Endodermal cell (in vitro differentiated cells): ENCODE measurements around the gene IL18R1. TPM values are rescaled to one million over a fixed set of nuclear protein-coding genes. Genes with fewer than 3 reads are reported as not detected.

Source experiments
- DNase-seq: peaks from one replicate; pipeline ENCODE4 v3.0.0-alpha.2; 2017
- H3K27ac ChIP-seq: 2 replicates; pipeline ENCODE4 v1.5.1; 2013; ENCODE audit warnings: mild to moderate bottlenecking, low read depth, low read length, moderate library complexity
- H3K27me3 ChIP-seq: 2 replicates; pipeline ENCODE4 v1.6.1; 2013; ENCODE audit warnings: mild to moderate bottlenecking, low read length, moderate library complexity; ENCODE audit not compliant: insufficient read depth, control insufficient read depth, poor library complexity, severe bottlenecking
- H3K36me3 ChIP-seq: 2 replicates; pipeline ENCODE4 v1.7.0; 2013; ENCODE audit warnings: mild to moderate bottlenecking, low read length, moderate library complexity; ENCODE audit not compliant: control insufficient read depth, insufficient read depth
- H3K4me1 ChIP-seq: one replicate; pipeline ENCODE4 v1.7.0; 2013; ENCODE audit warnings: low read length; ENCODE audit not compliant: control insufficient read depth, insufficient read depth
- H3K4me3 ChIP-seq: 2 replicates; pipeline ENCODE4 v1.5.1; 2013; ENCODE audit warnings: mild to moderate bottlenecking, low read length, moderate library complexity
- H3K9ac ChIP-seq: 2 replicates; pipeline ENCODE4 v1.6.1; 2013; ENCODE audit warnings: mild to moderate bottlenecking, low read length, moderate library complexity; ENCODE audit not compliant: poor library complexity, severe bottlenecking; ENCODE audit errors: extremely low read depth
- H3K9me3 ChIP-seq: 2 replicates; pipeline ENCODE4 v1.6.1; 2013; ENCODE audit warnings: mild to moderate bottlenecking, low read length, moderate library complexity; ENCODE audit not compliant: control insufficient read depth
- H3K27ac Mint-ChIP-seq: 2 replicates; pipeline ENCODE4 v1.8.0; 2020; ENCODE audit warnings: mixed read lengths
- H3K27me3 Mint-ChIP-seq: 2 replicates; pipeline ENCODE4 v1.8.0; 2021; ENCODE audit warnings: mild to moderate bottlenecking, mixed read lengths; ENCODE audit not compliant: insufficient read depth
- H3K36me3 Mint-ChIP-seq: 2 replicates; pipeline ENCODE4 v1.8.0; 2020; ENCODE audit warnings: low read depth, mixed read lengths
- H3K4me1 Mint-ChIP-seq: 2 replicates; pipeline ENCODE4 v1.8.0; 2020; ENCODE audit warnings: mixed read lengths
- H3K4me3 Mint-ChIP-seq: 2 replicates; pipeline ENCODE4 v1.8.0; 2020; ENCODE audit warnings: mild to moderate bottlenecking, moderate library complexity, mixed read lengths
- H3K9me3 Mint-ChIP-seq: 2 replicates; pipeline ENCODE4 v1.8.0; 2020; ENCODE audit warnings: mild to moderate bottlenecking, mixed read lengths
- WGBS, 2 experiments: methylation state at CpG; one replicate each; pipeline versions ENCODE4 v1.1.5 to v1.1.7; 2013; ENCODE audit warnings: missing lambda C conversion rate in 2 of 2, mixed read lengths in 1 of 2; ENCODE audit not compliant: insufficient coverage in 1 of 2, insufficient read length in 1 of 2; 5-methylcytosine and 5-hydroxymethylcytosine counted together
- total RNA-seq, 2 donors: library from RNA; stranded (reverse); fragmentation: NEBNext Ultra II Directional in 1 of 2; extraction: Animal tissue kit (Norgen Biotek cat#: 25700) in 1 of 2; gene quantifications; 2 replicates in 1 of 2; 3 replicates in 1 of 2; pipeline ENCODE4 v1.2.1, GENCODE V29; 2021
- TF ChIP-seq, protein P1 (sequence below): fragments of 200-600 bp; sonication (generic); conservative IDR thresholded peaks from 2 replicates; pipeline ENCODE4 v1.5.0; 2021; ENCODE audit warnings: antibody characterized with exemption, mild to moderate bottlenecking

IL18R1 gene
- total RNA-seq, 2 donors from 2014 or later: 2.2 to 2.4 TPM

DNA sequence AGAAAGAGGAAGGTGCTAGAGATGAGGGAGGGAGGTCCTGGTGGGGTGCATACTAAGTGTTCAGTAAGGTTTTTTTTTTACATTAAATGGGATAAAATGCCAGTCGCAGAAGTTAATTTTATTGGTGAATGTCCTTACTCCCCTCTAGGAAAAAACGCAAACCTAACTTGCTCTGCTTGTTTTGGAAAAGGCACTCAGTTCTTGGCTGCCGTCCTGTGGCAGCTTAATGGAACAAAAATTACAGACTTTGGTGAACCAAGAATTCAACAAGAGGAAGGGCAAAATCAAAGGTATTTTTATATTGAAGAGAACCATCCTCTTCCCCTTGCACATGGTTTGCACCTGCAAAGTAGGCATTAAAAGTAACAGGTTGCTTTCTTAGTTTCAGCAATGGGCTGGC lies 12.7 kb upstream of the IL18R1 start:
- Histone ChIP-seq H3K9me3 (no peaks in the 10 kb centered on the region), H3K27ac (no peak overlapping the region), H3K36me3 (no peaks in the 10 kb centered on the region), H3K4me1 (peaks cover 8% of the 10 kb centered on the region), H3K9ac (no peak overlapping the region), H3K4me3 (no peak overlapping the region), H3K27me3 (no peaks in the 10 kb centered on the region)
- H3K4me3 Mint-ChIP-seq: no peak overlapping the region
- DNase-seq: no peak
- no peak overlapping the region for H3K27ac Mint-ChIP-seq
- H3K36me3 Mint-ChIP-seq: no peaks in the 10 kb centered on the region
- WGBS, 2 experiments: 97 to 100% methylated on average over 3 of the region's 3 CpGs
- H3K4me1 Mint-ChIP-seq: peaks cover 7% of the 10 kb centered on the region
- H3K27me3 Mint-ChIP-seq: peaks cover 4% of the 10 kb centered on the region
- TF ChIP-seq, protein P1, sequence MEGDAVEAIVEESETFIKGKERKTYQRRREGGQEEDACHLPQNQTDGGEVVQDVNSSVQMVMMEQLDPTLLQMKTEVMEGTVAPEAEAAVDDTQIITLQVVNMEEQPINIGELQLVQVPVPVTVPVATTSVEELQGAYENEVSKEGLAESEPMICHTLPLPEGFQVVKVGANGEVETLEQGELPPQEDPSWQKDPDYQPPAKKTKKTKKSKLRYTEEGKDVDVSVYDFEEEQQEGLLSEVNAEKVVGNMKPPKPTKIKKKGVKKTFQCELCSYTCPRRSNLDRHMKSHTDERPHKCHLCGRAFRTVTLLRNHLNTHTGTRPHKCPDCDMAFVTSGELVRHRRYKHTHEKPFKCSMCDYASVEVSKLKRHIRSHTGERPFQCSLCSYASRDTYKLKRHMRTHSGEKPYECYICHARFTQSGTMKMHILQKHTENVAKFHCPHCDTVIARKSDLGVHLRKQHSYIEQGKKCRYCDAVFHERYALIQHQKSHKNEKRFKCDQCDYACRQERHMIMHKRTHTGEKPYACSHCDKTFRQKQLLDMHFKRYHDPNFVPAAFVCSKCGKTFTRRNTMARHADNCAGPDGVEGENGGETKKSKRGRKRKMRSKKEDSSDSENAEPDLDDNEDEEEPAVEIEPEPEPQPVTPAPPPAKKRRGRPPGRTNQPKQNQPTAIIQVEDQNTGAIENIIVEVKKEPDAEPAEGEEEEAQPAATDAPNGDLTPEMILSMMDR: no peak
- H3K9me3 Mint-ChIP-seq: no peaks in the 10 kb centered on the region

GRCh38 chr2:102344397-102344796 lies 11.2 kb upstream of the IL18R1 start:
- no peaks in the 10 kb centered on the region for H3K36me3 ChIP-seq
- H3K9ac ChIP-seq: no peak overlapping the region
- Mint-ChIP-seq H3K27ac (no peak overlapping the region), H3K27me3 (peaks cover 4% of the 10 kb centered on the region), H3K36me3 (no peaks in the 10 kb centered on the region), H3K4me3 (no peak overlapping the region), H3K9me3 (no peaks in the 10 kb centered on the region), H3K4me1 (no peaks in the 10 kb centered on the region)
- no peak overlapping the region for H3K4me3 ChIP-seq
- no peaks in the 10 kb centered on the region for H3K9me3 ChIP-seq
- no peak overlapping the region for H3K27ac ChIP-seq
- WGBS, 2 experiments: 93 to 94% methylated on average over 3 of the region's 3 CpGs
- DNase-seq: no peak
- peaks cover 3% of the 10 kb centered on the region for H3K4me1 ChIP-seq
- TF ChIP-seq, protein P1: no peak
- H3K27me3 ChIP-seq: no peaks in the 10 kb centered on the region

DNA sequence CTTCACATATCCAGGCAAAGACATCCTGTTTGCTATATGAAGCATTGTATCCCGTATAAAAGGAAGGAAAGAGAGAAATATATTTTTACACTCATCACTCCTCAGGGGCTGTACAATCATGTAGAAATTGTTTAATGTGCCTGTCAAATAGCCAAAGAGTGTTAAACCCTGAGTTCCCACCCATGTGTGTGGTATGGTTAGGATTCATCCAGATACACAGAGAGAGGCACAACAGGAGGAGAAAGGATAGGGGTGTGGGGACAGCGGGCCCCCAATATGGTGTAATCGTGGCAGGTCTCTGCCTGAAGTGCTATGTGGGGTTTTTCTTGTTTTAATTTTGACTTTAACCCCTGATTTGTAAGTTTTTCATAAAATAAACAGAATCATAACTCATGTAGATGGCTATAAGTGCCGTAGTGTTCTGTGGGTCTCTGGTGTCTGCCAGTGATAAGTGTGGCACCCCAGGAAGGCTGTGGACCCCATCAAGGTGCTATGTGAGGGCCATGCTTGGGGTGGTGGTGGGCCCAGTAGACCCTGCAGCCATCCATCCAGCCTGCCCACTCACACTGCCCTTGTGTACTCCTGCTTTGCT lies 10.2 kb upstream of the IL18R1 start:
- WGBS, 2 experiments: 97% methylated on average over 3 of the region's 4 CpGs; no CpG with 5 or more reads in 1 of the 2 experiments
- no peaks in the 10 kb centered on the region for H3K4me1 Mint-ChIP-seq
- no peaks in the 10 kb centered on the region for H3K27me3 ChIP-seq
- no peak overlapping the region for H3K27ac Mint-ChIP-seq
- no peaks in the 10 kb centered on the region for H3K9me3 ChIP-seq
- no peak overlapping the region for H3K4me3 Mint-ChIP-seq
- H3K4me3 ChIP-seq: no peak overlapping the region
- TF ChIP-seq, protein P1: no peak
- no peak overlapping the region for H3K27ac ChIP-seq
- no peaks in the 10 kb centered on the region for H3K36me3 ChIP-seq
- no peaks in the 10 kb centered on the region for H3K36me3 Mint-ChIP-seq
- peaks cover 3% of the 10 kb centered on the region for H3K4me1 ChIP-seq
- H3K9me3 Mint-ChIP-seq: no peaks in the 10 kb centered on the region
- peaks cover 7% of the 10 kb centered on the region for H3K27me3 Mint-ChIP-seq
- no peak overlapping the region for H3K9ac ChIP-seq
- DNase-seq: no peak
